KOPT-K1 (cell line): ENCODE measurements around the gene C1orf74.

Source experiments
- H3K27ac ChIP-seq: fragments of 200-600 bp; sonication (generic); 2 replicates; pipeline ENCODE4 v1.5.1; 2016; ENCODE audit warnings: antibody characterized with exemption, mild to moderate bottlenecking, low read depth, low read length; ENCODE audit not compliant: poor library complexity, severe bottlenecking
- H3K36me3 ChIP-seq: fragments of 200-600 bp; sonication (generic); 2 replicates; pipeline ENCODE4 v1.5.1; 2017; ENCODE audit warnings: antibody characterized with exemption, mild to moderate bottlenecking, low read length, moderate library complexity; ENCODE audit not compliant: insufficient read depth
- H3K9me3 ChIP-seq: fragments of 200-600 bp; sonication (generic); 2 replicates; pipeline ENCODE4 v1.5.1; 2017; ENCODE audit warnings: antibody characterized with exemption, low read length, mild to moderate bottlenecking; ENCODE audit not compliant: insufficient read depth, poor library complexity, severe bottlenecking

Gene C1orf74

GRCh38 chr1:209748620-209749019 lies 35.7 kb downstream of the C1orf74 start:
- Histone ChIP-seq H3K36me3 (no peaks in the 10 kb centered on the region), H3K27ac (no peak overlapping the region), H3K9me3 (no peaks in the 10 kb centered on the region)

GRCh38 chr1:209747580-209748262 lies 36.6 kb downstream of the C1orf74 start:
- Histone ChIP-seq H3K27ac (no peak overlapping the region), H3K9me3 (no peaks in the 10 kb centered on the region), H3K36me3 (no peaks in the 10 kb centered on the region)

GRCh38 chr1:209746451-209747165 lies 37.8 kb downstream of the C1orf74 start:
- no peaks in the 10 kb centered on the region for H3K36me3 ChIP-seq
- no peak overlapping the region for H3K27ac ChIP-seq
- H3K9me3 ChIP-seq, result no peaks in the 10 kb centered on the region

GRCh38 chr1:209743145-209743482 lies 41.2 kb downstream of the C1orf74 start:
- Histone ChIP-seq H3K9me3 (no peaks in the 10 kb centered on the region), H3K27ac (no peak overlapping the region), H3K36me3 (no peaks in the 10 kb centered on the region)

GRCh38 chr1:209742409-209743144 lies 41.8 kb downstream of the C1orf74 start:
- Histone ChIP-seq H3K9me3 (no peaks in the 10 kb centered on the region), H3K27ac (no peak overlapping the region), H3K36me3 (no peaks in the 10 kb centered on the region)

GRCh38 chr1:209741889-209742288 lies 42.5 kb downstream of the C1orf74 start:
- H3K9me3 ChIP-seq, result no peaks in the 10 kb centered on the region
- no peak overlapping the region for H3K27ac ChIP-seq
- no peaks in the 10 kb centered on the region for H3K36me3 ChIP-seq

- H3K27ac ChIP-seq, result no peak overlapping the region
- no peaks in the 10 kb centered on the region for H3K36me3 ChIP-seq
- H3K9me3 ChIP-seq, result no peaks in the 10 kb centered on the region
Observed at GRCh38 chr1:209741193-209741592, 43.2 kb downstream of the C1orf74 start.

GRCh38 chr1:209738270-209738669 lies 46.1 kb downstream of the C1orf74 start:
- Histone ChIP-seq H3K9me3 (no peaks in the 10 kb centered on the region), H3K36me3 (no peaks in the 10 kb centered on the region), H3K27ac (no peak overlapping the region)

GRCh38 chr1:209737118-209737505 lies 47.2 kb downstream of the C1orf74 start:
- Histone ChIP-seq H3K36me3 (no peaks in the 10 kb centered on the region), H3K27ac (no peak overlapping the region), H3K9me3 (no peaks in the 10 kb centered on the region)

- Histone ChIP-seq H3K36me3 (no peaks in the 10 kb centered on the region), H3K9me3 (no peaks in the 10 kb centered on the region), H3K27ac (no peak overlapping the region)
Observed at GRCh38 chr1:209736490-209737117, 47.8 kb downstream of the C1orf74 start.

- Histone ChIP-seq H3K9me3 (peaks cover 4% of the 10 kb centered on the region), H3K27ac (no peak overlapping the region), H3K36me3 (no peaks in the 10 kb centered on the region)
Observed at GRCh38 chr1:209733409-209734192, 50.8 kb downstream of the C1orf74 start.

- Histone ChIP-seq H3K36me3 (no peaks in the 10 kb centered on the region), H3K9me3 (peaks cover 4% of the 10 kb centered on the region), H3K27ac (no peak overlapping the region)
Observed at GRCh38 chr1:209732725-209733124, 51.6 kb downstream of the C1orf74 start.

GRCh38 chr1:209729436-209729835 lies 54.9 kb downstream of the C1orf74 start:
- Histone ChIP-seq H3K36me3 (no peaks in the 10 kb centered on the region), H3K9me3 (peaks cover 4% of the 10 kb centered on the region), H3K27ac (no peak overlapping the region)
